ENCODE results near the gene GHRHR.

- TF ChIP-seq CTCF (IDR thresholded peaks at IDR 0.05) (no peak), EP300 (IDR thresholded peaks at IDR 0.05) (no peak)
Measured at GRCh38 chr7:30920584-30921539, 42.9 kb upstream of the GHRHR start.
